Measurements from ENCODE around the gene ADAM30.

GRCh38 chr1:119869995-119870394, 26.3 kb downstream of the ADAM30 start:
- TF ChIP-seq, protein P1, sequence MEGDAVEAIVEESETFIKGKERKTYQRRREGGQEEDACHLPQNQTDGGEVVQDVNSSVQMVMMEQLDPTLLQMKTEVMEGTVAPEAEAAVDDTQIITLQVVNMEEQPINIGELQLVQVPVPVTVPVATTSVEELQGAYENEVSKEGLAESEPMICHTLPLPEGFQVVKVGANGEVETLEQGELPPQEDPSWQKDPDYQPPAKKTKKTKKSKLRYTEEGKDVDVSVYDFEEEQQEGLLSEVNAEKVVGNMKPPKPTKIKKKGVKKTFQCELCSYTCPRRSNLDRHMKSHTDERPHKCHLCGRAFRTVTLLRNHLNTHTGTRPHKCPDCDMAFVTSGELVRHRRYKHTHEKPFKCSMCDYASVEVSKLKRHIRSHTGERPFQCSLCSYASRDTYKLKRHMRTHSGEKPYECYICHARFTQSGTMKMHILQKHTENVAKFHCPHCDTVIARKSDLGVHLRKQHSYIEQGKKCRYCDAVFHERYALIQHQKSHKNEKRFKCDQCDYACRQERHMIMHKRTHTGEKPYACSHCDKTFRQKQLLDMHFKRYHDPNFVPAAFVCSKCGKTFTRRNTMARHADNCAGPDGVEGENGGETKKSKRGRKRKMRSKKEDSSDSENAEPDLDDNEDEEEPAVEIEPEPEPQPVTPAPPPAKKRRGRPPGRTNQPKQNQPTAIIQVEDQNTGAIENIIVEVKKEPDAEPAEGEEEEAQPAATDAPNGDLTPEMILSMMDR (IDR thresholded peaks at IDR 0.05), result no peak
- no peak for TF ChIP-seq POLR2A (IDR thresholded peaks at IDR 0.05)
